GM18951 (cell line): ENCODE measurements around the gene PSMB7.

Experiments
- POLR2A ChIP-seq: IDR thresholded peaks from 4 replicates; pipeline ENCODE4 v1.6.1; 2011; ENCODE audit warnings: mild to moderate bottlenecking; ENCODE audit not compliant: insufficient read length, insufficient read depth; ENCODE audit errors: extremely low read depth
- in situ Hi-C: fragments of 300-500 bp; cut with MboI; formaldehyde crosslinking; loops from one replicate; pipeline ENCODE4 v1.12.0; 2022; ENCODE audit warnings: low sequenced_read_pairs, mixed read lengths, inconsistent platforms; ENCODE audit not compliant: unreplicated experiment

PSMB7 gene

DNA sequence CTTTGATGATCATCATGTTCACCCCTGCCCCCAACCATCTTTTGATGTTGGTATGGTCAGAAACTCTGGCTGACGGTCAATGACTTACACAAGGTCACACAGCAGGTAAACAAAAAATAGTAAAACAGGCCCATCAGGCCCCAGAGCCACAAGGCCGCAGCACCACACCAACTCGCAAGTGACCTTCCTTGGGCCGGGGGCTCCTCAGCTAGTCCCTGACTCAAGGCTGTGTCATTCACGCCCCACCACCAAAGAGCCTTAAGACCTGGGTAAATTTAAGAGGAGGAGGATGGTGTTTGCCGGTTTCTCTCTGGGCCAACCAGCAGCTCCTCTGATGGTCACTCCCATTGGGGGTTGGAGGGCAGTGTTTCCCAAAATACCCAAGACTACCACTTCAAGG, 55.8 kb downstream of the PSMB7 start:
- TF ChIP-seq POLR2A, result no peak
- in situ Hi-C loops, result no loop called here

- in situ Hi-C loops, result no loop called here
These were observed 56.6 kb downstream of the PSMB7 start for GRCh38 chr9:124358631-124359030.

GRCh38 chr9:124357721-124358361, 57.4 kb downstream of the PSMB7 start:
- in situ Hi-C loops, result no loop called here
- no peak for TF ChIP-seq POLR2A

More at GRCh38 chr9:124358631-124359030, 56.6 kb downstream of the PSMB7 start:
- peak; percentile 7 for TF ChIP-seq POLR2A

- no peak for TF ChIP-seq POLR2A
- in situ Hi-C loops, result no loop called here
These were observed 58.4 kb downstream of the PSMB7 start for GRCh38 chr9:124356745-124357390.

DNA sequence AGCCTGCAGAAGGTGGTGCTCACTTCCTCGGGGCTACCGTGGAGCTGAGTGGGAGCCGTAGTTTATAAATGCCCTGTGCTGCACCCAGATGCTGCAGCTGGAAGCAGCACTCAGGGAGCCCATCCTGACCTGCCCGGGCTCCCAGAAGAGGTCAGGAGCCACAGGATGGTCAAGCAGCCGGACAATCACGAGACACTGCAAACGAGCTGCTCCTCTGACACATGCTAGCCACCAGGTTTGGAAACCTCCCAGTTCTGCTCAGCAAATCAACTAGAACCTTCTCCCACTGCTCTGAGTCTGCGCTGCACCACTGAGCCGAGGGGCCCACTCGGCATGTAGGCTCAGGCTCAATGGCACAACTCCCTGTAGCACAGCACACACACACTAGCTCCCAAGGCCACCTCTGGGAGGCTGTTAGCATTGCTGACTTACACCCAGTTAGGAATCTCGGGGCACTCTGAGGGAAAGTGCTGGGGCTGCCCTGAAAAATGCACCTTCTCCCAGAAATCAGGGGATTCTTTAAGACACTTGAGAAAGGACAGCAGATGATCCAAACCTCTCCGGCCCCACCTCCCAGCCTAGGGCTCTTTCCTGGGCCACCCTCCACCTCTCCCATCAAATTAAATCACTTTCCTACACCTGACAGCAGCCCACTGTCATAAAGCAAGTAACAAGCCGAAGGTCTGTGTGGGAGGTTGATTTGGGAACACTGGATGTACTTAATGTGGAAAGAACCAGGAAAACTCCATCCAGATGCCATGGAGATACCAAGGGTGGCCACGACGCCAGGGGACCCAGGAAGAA, 59.1 kb downstream of the PSMB7 start:
- in situ Hi-C loops, result no loop called here
- TF ChIP-seq POLR2A, result no peak

GRCh38 chr9:124355039-124355940, 60.0 kb downstream of the PSMB7 start:
- in situ Hi-C loops, result no loop called here

DNA sequence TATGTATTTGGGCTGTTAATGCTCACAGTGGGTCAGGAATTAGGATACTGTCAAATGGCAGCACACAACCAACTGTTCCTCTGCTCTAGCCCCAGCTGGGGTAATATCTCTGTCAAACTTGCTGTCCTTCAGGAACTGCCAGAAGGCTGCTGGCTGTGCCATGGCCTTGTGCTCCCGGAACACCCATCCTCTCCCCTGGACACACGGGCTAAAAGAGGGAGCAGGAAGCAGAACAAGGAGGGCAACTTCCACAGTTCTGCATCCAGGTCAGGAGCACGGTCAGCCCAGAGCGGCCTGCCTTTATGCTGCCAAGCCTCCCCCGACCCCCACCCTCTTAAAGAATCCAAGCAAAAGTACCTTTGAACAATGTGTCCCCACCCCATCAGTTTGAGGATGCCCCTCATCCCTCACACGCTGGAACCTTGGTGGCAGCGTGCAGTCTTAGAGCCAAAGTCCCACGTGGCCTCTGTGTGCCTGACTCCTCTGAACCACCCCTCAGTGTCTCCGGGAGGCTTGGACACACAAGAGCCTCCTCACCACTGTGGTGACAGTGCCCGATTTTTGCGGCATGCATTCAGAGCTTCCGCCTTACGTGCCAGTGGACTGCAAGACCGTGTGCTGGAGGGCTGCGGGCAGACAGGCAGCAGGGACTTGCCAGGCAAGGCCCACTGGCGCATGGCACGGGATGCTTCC, 60.8 kb downstream of the PSMB7 start:
- in situ Hi-C loops, result no loop called here
- no peak for TF ChIP-seq POLR2A

More at GRCh38 chr9:124355039-124355940, 60.0 kb downstream of the PSMB7 start:
- peak; percentile 30 for TF ChIP-seq POLR2A

DNA sequence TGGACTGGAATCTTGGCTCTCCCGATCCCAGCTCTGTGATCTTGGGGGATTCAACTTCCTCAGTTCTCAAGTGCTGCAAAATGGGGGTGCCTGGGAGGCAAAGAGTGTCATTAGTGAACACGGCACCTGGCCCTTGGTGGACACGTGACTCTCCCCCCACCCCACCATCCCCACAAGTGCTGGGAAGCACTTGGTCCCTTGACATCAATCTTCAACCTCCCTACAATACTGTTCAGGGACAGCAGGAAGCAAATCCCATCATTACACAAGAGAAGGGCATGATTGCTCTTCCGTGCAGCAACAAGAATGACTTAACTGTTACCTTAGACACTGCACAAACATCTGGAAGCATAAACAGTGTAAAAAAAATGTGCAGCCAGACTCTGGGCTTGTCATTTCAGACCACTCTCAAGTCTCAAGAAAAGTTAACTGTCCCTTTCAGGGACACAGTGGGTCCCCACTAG, 61.4 kb downstream of the PSMB7 start:
- no peak for TF ChIP-seq POLR2A
- in situ Hi-C loops, result no loop called here

DNA sequence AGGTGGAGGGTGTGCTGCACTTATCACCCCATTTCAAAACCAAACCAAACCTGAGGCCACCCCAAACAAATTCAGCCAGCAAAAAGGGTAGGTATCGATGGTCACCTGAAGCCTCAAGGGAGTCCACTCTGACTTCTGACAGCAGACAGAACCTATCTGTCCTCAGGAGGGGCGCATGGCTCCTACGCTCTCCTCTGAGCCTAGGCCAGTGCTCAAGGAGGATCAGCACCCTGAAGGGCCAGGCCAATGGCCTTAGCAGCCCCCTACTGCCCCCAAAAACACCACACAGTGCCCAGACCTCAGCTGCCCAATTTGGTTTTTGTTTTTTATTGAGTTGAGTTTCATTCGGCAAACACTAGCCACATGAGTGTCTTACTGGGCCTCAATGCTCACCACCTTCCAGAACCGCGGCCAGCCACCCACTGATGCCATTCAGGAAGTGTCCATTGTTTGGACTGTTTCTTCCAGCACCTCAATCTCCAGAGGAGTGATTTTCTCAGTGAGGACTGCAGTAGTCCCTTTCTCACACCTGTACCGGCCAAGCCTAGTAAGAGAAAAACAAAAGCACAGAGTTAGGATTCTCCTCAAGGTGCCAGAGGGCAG, 62.0 kb downstream of the PSMB7 start:
- in situ Hi-C loops, result no loop called here
- no peak for TF ChIP-seq POLR2A

DNA sequence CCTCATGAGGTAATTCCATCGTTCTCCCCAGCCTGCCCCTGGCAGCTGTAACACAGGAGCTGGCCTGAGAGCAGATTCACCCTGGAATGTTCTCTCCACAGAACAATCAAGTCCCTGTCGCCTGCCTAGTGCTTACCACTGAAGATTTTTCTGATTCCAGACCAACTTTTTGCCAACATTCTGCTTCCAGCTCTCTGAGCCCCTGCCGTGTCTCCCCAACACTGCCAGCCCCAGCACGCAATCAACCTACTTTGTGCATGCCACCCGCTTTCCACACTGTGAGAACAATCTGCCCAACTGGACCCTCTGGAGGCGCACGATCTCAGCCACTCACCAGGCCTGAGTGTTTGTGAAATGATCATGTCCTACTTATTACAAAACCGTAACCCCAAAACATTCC, 62.6 kb downstream of the PSMB7 start:
- TF ChIP-seq POLR2A, result no peak
- in situ Hi-C loops, result no loop called here

GRCh38 chr9:124351672-124352468, 63.4 kb downstream of the PSMB7 start:
- no peak for TF ChIP-seq POLR2A
- in situ Hi-C loops, result no loop called here
